Measurements from ENCODE around the gene C4BPB.

The C4BPB gene

DNA sequence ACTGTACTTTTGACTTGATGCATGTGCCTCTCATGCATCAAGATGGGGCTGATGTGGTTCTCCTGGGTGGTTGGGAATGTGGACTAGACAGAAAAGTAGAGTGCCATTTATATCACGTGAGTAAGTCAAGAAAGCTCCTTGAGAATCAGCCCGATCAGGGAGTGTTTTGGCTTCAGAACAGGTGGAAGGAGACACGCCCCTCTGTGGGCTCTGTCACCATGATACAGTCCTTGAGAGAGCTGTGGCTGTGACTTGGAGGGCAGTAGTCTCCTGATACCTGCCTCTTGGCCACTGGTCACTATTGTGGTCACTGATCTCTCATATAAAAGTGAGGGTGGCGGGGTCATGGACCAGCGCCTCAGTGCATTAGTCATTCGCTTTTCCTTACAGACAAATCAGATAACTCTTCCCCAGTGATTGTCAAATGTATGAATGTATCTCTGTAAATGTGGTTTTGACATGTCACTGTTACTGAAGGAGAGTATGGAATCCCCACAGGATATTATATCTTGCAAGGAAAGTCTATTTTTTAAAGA lies 8.9 kb upstream of the C4BPB start:
- DNase-seq (ENCODE audit: low read depth in 1 of 2, low spot score in 1 of 2) = no peak
- TF ChIP-seq JUND (IDR thresholded peaks at IDR 0.05; ENCODE audit: low read depth) = no peak
- in situ Hi-C loops (cut with HindIII; ENCODE audit: low pct_unique_long_range_greater_than_20kb, low sequenced_read_pairs) = no loop called here

DNA sequence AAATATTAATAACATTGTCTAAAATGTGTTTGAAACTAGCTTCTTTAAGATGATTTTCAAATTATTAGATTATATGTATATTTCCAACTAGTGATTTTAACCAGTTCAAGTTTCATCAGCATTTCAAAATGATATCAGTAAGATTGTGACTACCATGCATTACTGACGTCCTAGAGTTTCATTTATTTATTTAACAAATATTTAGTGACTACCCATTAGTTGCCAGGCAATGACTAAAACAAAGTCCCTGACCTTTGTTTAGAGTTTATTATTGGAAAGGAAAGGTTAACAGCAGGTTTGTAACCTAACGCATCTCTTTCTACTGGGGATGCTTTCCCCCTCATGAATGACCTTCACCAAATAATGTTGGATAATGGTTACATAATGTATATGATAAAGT lies 7.6 kb upstream of the C4BPB start:
- DNase-seq (ENCODE audit: low read depth in 1 of 2, low spot score in 1 of 2) = no peak
- in situ Hi-C loops (cut with HindIII; ENCODE audit: low pct_unique_long_range_greater_than_20kb, low sequenced_read_pairs) = no loop called here
- no peak for TF ChIP-seq JUND (IDR thresholded peaks at IDR 0.05; ENCODE audit: low read depth)

DNA sequence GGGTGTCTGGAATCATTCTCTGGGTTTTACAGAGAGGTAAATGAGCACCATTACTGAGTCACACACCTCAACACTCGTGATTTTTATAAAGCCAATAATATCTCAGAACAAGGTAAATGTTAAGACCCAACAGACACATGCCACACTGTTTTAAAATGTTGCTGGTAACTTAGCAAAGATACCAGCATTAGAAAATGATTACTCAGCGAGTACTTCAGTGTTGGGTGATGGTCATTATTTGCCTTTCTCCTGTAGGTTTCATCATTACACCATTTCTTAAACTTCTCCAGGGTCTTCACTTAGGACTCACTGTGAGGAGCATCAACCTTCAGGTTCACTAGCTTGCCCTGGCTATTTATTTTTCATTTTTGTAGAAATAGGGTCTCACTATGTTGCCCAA lies 6.9 kb upstream of the C4BPB start:
- in situ Hi-C loops (cut with HindIII; ENCODE audit: low pct_unique_long_range_greater_than_20kb, low sequenced_read_pairs) = no loop called here
- no peak for TF ChIP-seq JUND (IDR thresholded peaks at IDR 0.05; ENCODE audit: low read depth)
- DNase-seq (ENCODE audit: low read depth in 1 of 2, low spot score in 1 of 2) = no peak

- no peak for DNase-seq (ENCODE audit: low read depth in 1 of 2, low spot score in 1 of 2)
- in situ Hi-C loops (cut with HindIII; ENCODE audit: low pct_unique_long_range_greater_than_20kb, low sequenced_read_pairs) = no loop called here
These were observed 4.4 kb upstream of the C4BPB start for GRCh38 chr1:207084232-207084631.

GRCh38 chr1:207084701-207085180 lies 3.9 kb upstream of the C4BPB start:
- in situ Hi-C loops (cut with HindIII; ENCODE audit: low pct_unique_long_range_greater_than_20kb, low sequenced_read_pairs) = no loop called here
- TF ChIP-seq JUND (IDR thresholded peaks at IDR 0.05; ENCODE audit: low read depth) = no peak
- DNase-seq (ENCODE audit: low read depth in 1 of 2, low spot score in 1 of 2) = peak; percentile 34 to 88

More at GRCh38 chr1:207084232-207084631, 4.4 kb upstream of the C4BPB start:
- no peak for TF ChIP-seq JUND (IDR thresholded peaks at IDR 0.05; ENCODE audit: low read depth)

- no peak for DNase-seq (ENCODE audit: low read depth in 1 of 2, low spot score in 1 of 2)
- in situ Hi-C loops (cut with HindIII; ENCODE audit: low pct_unique_long_range_greater_than_20kb, low sequenced_read_pairs) = no loop called here
- no peak for TF ChIP-seq JUND (IDR thresholded peaks at IDR 0.05; ENCODE audit: low read depth)
These were observed 2.8 kb upstream of the C4BPB start for GRCh38 chr1:207085887-207086286.

- DNase-seq (ENCODE audit: low read depth in 1 of 2, low spot score in 1 of 2) = no peak
- in situ Hi-C loops (cut with HindIII; ENCODE audit: low pct_unique_long_range_greater_than_20kb, low sequenced_read_pairs) = no loop called here
- no peak for TF ChIP-seq JUND (IDR thresholded peaks at IDR 0.05; ENCODE audit: low read depth)
These were observed 499 bp upstream of the C4BPB start for GRCh38 chr1:207088161-207088560.

DNA sequence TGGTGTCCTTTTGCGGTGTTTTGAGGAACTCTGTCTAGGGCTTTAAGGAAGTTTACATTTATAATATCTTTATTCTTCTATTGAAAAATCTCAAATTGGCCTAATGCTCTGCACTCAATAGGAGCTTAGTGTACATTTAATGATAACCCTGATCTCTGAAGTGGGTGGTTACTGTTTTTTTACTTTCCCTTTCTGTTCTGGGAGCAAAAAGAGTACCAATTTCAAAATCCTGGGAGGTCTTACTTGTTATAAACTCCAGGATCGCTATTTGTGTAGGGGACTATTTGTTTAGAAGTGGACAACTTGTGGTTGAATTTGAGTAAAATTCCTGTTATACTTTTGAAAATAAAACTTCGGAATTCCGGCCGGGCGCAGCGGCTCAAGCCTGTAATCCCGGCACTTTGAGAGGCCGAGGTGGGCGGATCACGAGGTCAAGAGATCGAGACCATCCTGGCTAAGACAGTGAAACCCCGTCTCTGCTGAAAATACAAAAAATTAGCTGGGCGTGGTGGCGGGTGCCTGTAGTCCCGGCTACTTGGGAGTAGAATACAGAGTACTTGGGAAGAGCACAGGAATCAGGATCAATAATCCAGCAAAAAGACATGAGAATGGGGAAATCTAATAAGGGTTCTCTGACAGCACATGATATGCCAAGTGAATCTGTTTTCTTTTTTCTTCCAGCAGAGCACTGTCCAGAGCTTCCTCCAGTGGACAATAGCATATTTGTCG lies 1.1 kb downstream of the C4BPB start:
- DNase-seq (ENCODE audit: low read depth in 1 of 2, low spot score in 1 of 2) = no peak
- no peak for TF ChIP-seq JUND (IDR thresholded peaks at IDR 0.05; ENCODE audit: low read depth)
- in situ Hi-C loops (cut with HindIII; ENCODE audit: low pct_unique_long_range_greater_than_20kb, low sequenced_read_pairs) = no loop called here

GRCh38 chr1:207091200-207091908 lies 2.7 kb downstream of the C4BPB start:
- in situ Hi-C loops (cut with HindIII; ENCODE audit: low pct_unique_long_range_greater_than_20kb, low sequenced_read_pairs) = no loop called here
- TF ChIP-seq JUND (IDR thresholded peaks at IDR 0.05; ENCODE audit: low read depth) = no peak
- DNase-seq (ENCODE audit: low read depth in 1 of 2, low spot score in 1 of 2) = no peak

DNA sequence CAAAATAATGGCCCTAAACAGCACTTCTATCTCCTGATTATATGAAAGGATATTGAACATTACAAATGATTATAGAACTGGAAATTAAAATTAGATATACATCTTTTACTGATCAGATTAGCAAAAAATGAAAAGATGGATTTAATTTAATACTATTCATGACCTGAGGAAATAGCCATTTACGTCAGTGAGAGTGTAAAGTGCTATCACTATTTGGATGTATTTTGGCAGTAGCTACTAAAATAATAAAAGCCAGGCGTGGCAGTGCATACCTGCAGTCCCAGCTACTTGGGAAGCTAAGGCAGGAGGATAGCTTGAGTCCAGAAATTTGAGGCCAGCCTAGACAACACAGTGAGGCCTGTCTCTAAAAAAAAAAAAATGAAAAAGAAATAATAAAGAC lies 5.3 kb downstream of the C4BPB start:
- in situ Hi-C loops (cut with HindIII; ENCODE audit: low pct_unique_long_range_greater_than_20kb, low sequenced_read_pairs) = no loop called here
- no peak for TF ChIP-seq JUND (IDR thresholded peaks at IDR 0.05; ENCODE audit: low read depth)
- no peak for DNase-seq (ENCODE audit: low read depth in 1 of 2, low spot score in 1 of 2)

- in situ Hi-C loops (cut with HindIII; ENCODE audit: low pct_unique_long_range_greater_than_20kb, low sequenced_read_pairs) = no loop called here
- TF ChIP-seq JUND (IDR thresholded peaks at IDR 0.05; ENCODE audit: low read depth) = no peak
- no peak for DNase-seq (ENCODE audit: low read depth in 1 of 2, low spot score in 1 of 2)
These were observed 9.2 kb downstream of the C4BPB start for GRCh38 chr1:207097871-207098324.

GRCh38 chr1:207101720-207102119 lies 13.1 kb downstream of the C4BPB start:
- DNase-seq (ENCODE audit: low read depth in 1 of 2, low spot score in 1 of 2) = no peak
- in situ Hi-C loops (cut with HindIII; ENCODE audit: low pct_unique_long_range_greater_than_20kb, low sequenced_read_pairs) = no loop called here
- no peak for TF ChIP-seq JUND (IDR thresholded peaks at IDR 0.05; ENCODE audit: low read depth)

DNA sequence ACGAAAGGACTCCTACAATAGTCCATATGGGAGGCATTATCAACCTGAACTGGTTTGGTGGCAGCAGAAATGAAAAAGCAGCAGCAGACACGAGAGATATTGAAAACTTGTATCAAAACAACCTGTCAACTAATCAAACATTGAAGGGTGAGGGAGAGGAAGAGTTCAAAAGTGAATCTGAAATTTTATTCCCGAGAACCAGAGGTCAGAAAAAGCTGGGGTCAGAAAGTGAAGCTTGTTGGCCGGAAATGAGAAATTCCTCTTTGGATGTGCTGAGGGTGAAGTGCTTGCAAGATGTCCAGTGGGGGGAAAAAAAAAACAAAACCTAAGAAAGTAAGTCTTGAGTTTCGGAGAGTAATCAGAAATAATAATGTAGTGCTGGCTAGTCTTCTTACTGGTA lies 13.5 kb downstream of the C4BPB start:
- TF ChIP-seq JUND (IDR thresholded peaks at IDR 0.05; ENCODE audit: low read depth) = no peak
- in situ Hi-C loops (cut with HindIII; ENCODE audit: low pct_unique_long_range_greater_than_20kb, low sequenced_read_pairs) = no loop called here
- no peak for DNase-seq (ENCODE audit: low read depth in 1 of 2, low spot score in 1 of 2)

Data from T47D (cell line).